A549 (cell line): ENCODE measurements around the gene ATP1A3.
"Not testable (repeated sequence)": the region's sequence is repeated elsewhere in the genome, so short reads cannot be mapped to it uniquely, and the experiment has no call there.

Experiments used
- CBX8 ChIP-seq: fragments of 200-600 bp; sonication (generic); IDR thresholded peaks from 2 replicates; pipeline ENCODE4 v1.6.1; 2016
- CHD4 ChIP-seq: fragments of 200-600 bp; sonication (generic); IDR thresholded peaks from 2 replicates; pipeline ENCODE4 v1.6.1; 2016; ENCODE audit warnings: antibody characterized with exemption, mild to moderate bottlenecking, borderline replicate concordance
- EP300 ChIP-seq, 2 experiments: fragments of >200 bp; sonication (Bioruptor Twin); formaldehyde crosslinking; IDR thresholded peaks; 2 replicates in 1 of 2; 3 replicates in 1 of 2; pipeline ENCODE4 v1.6.1; 2016 to 2017
- JUN ChIP-seq, 2 experiments: fragments of >200 bp; sonication (Bioruptor Twin); formaldehyde crosslinking; IDR thresholded peaks; 2 replicates in 1 of 2; 3 replicates in 1 of 2; pipeline ENCODE4 v1.6.1; 2016 to 2017
- MAFK ChIP-seq: fragments of 450-650 bp; IDR thresholded peaks from 2 replicates; pipeline ENCODE4 v1.6.1; 2014; ENCODE audit not compliant: partially characterized antibody
- MAX ChIP-seq: IDR thresholded peaks from 2 replicates; pipeline ENCODE4 v1.6.1; 2012
- PBX3 ChIP-seq: IDR thresholded peaks from 2 replicates; pipeline ENCODE4 v1.6.1; 2012
- POLR2A ChIP-seq: IDR thresholded peaks from 2 replicates; pipeline ENCODE4 v1.6.1; 2012; ENCODE audit warnings: mild to moderate bottlenecking, low read length
- RAD21 ChIP-seq, 2 experiments: fragments of >200 bp in 1 of 2; sonication (Bioruptor Twin) in 1 of 2; formaldehyde crosslinking in 1 of 2; IDR thresholded peaks in 1 of 2; conservative IDR thresholded peaks in 1 of 2; 2 replicates in 1 of 2; 3 replicates in 1 of 2; pipeline ENCODE4 v1.6.1; 2012 to 2018; ENCODE audit warnings: inconsistent platforms in 1 of 2
- REST ChIP-seq: fragments of 200-600 bp; sonication (generic); IDR thresholded peaks from 2 replicates; pipeline ENCODE4 v1.6.1; 2016; ENCODE audit warnings: antibody characterized with exemption, mild to moderate bottlenecking, moderate library complexity
- SMC3 ChIP-seq: fragments of >200 bp; sonication (Bioruptor Twin); formaldehyde crosslinking; IDR thresholded peaks from 3 replicates; pipeline ENCODE4 v1.6.1; 2018; ENCODE audit warnings: inconsistent platforms
- SREBF2 ChIP-seq: fragments of 450-650 bp; IDR thresholded peaks from 2 replicates; pipeline ENCODE4 v1.6.1; 2014; ENCODE audit warnings: mild to moderate bottlenecking, moderate library complexity
- TF ChIP-seq, protein P1 (sequence below): fragments of >200 bp; sonication (Bioruptor Twin); formaldehyde crosslinking; IDR thresholded peaks from 3 replicates; pipeline ENCODE4 v1.5.1; 2016
- TF ChIP-seq, protein P2 (sequence below): fragments of 250-450 bp; sonication (Bioruptor Pico); IDR thresholded peaks from 2 replicates; pipeline ENCODE4 v1.5.0; 2021; ENCODE audit warnings: mild to moderate bottlenecking, moderate library complexity, borderline replicate concordance

GRCh38 chr19:42034640-42035391, 40.8 kb upstream of the ATP1A3 start:
- TF ChIP-seq, protein P1, sequence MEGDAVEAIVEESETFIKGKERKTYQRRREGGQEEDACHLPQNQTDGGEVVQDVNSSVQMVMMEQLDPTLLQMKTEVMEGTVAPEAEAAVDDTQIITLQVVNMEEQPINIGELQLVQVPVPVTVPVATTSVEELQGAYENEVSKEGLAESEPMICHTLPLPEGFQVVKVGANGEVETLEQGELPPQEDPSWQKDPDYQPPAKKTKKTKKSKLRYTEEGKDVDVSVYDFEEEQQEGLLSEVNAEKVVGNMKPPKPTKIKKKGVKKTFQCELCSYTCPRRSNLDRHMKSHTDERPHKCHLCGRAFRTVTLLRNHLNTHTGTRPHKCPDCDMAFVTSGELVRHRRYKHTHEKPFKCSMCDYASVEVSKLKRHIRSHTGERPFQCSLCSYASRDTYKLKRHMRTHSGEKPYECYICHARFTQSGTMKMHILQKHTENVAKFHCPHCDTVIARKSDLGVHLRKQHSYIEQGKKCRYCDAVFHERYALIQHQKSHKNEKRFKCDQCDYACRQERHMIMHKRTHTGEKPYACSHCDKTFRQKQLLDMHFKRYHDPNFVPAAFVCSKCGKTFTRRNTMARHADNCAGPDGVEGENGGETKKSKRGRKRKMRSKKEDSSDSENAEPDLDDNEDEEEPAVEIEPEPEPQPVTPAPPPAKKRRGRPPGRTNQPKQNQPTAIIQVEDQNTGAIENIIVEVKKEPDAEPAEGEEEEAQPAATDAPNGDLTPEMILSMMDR, result peak; percentile 99
- not testable (repeated sequence) for TF ChIP-seq POLR2A; MAX; CBX8; REST; EP300 (IDR thresholded peaks at IDR 0.05); PBX3; SREBF2; CHD4; JUN (IDR thresholded peaks at IDR 0.05)
- peak; percentile 71 for TF ChIP-seq SMC3
- TF ChIP-seq MAFK, result peak; percentile 12
- peak; percentile 84 to 85 for TF ChIP-seq RAD21 (conservative IDR thresholded peaks at IDR 0.05 in 1 of 2, IDR thresholded peaks at IDR 0.05 in 1 of 2)
- TF ChIP-seq, protein P2, sequence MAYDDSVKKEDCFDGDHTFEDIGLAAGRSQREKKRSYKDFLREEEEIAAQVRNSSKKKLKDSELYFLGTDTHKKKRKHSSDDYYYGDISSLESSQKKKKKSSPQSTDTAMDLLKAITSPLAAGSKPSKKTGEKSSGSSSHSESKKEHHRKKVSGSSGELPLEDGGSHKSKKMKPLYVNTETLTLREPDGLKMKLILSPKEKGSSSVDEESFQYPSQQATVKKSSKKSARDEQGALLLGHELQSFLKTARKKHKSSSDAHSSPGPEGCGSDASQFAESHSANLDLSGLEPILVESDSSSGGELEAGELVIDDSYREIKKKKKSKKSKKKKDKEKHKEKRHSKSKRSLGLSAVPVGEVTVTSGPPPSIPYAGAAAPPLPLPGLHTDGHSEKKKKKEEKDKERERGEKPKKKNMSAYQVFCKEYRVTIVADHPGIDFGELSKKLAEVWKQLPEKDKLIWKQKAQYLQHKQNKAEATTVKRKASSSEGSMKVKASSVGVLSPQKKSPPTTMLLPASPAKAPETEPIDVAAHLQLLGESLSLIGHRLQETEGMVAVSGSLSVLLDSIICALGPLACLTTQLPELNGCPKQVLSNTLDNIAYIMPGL (CRISPR knock-in tag), result not testable (repeated sequence)
